SK-N-SH treated with all-trans-retinoic acid at 6 μM for 48 hours (cell line): ENCODE results near the gene CLSTN2.

Experiments
- ATAC-seq: fragments of 200-7000 bp; cut with Tn5 transposase; 3 replicates; pipeline ENCODE4 v1.9.1; 2020; ENCODE audit warnings: mild to moderate bottlenecking, moderate library complexity
- ARNTL ChIP-seq: fragments of 450-650 bp; formaldehyde crosslinking; IDR thresholded peaks from 2 replicates; pipeline ENCODE4 v1.5.0; 2020; ENCODE audit warnings: low read depth, mild to moderate bottlenecking, moderate library complexity, borderline replicate concordance
- CSDC2 ChIP-seq: fragments of 250-450 bp; sonication (Bioruptor Pico); IDR thresholded peaks from 2 replicates; pipeline ENCODE4 v1.5.0; 2020; ENCODE audit warnings: mild to moderate bottlenecking, moderate library complexity
- ESRRG ChIP-seq: fragments of 250-450 bp; sonication (Bioruptor Pico); IDR thresholded peaks from 2 replicates; pipeline ENCODE4 v1.6.1; 2021; ENCODE audit warnings: mild to moderate bottlenecking
- GLIS3 ChIP-seq: fragments of 250-450 bp; sonication (Bioruptor Pico); IDR thresholded peaks from 2 replicates; pipeline ENCODE4 v1.5.0; 2020; ENCODE audit warnings: mild to moderate bottlenecking, moderate library complexity
- ISL1 ChIP-seq: fragments of 250-450 bp; sonication (Bioruptor Pico); IDR thresholded peaks from 2 replicates; pipeline ENCODE4 v2.1.2; 2022; ENCODE audit warnings: mild to moderate bottlenecking, moderate library complexity
- OSR1 ChIP-seq: fragments of 250-450 bp; sonication (Bioruptor Pico); IDR thresholded peaks from 2 replicates; pipeline ENCODE4 v1.8.0; 2022; ENCODE audit warnings: moderate library complexity, mild to moderate bottlenecking, inconsistent platforms
- SNAI2 ChIP-seq: fragments of 250-450 bp; sonication (Bioruptor Pico); IDR thresholded peaks from 2 replicates; pipeline ENCODE4 v1.5.0; 2020; ENCODE audit warnings: mild to moderate bottlenecking, moderate library complexity
- TCF4 ChIP-seq: fragments of 250-450 bp; sonication (Bioruptor Pico); IDR thresholded peaks from 2 replicates; pipeline ENCODE4 v1.8.0; 2021; ENCODE audit warnings: mild to moderate bottlenecking, moderate library complexity, borderline replicate concordance
- TOX ChIP-seq: fragments of 250-450 bp; sonication (Bioruptor Pico); IDR thresholded peaks from 2 replicates; pipeline ENCODE4 v1.8.0; 2021; ENCODE audit warnings: mild to moderate bottlenecking, moderate library complexity, borderline replicate concordance
- ZC3H10 ChIP-seq: fragments of 250-450 bp; sonication (Bioruptor Pico); IDR thresholded peaks from 2 replicates; pipeline ENCODE4 v1.5.1; 2021; ENCODE audit warnings: mild to moderate bottlenecking, moderate library complexity
- ZFP3 ChIP-seq: fragments of 250-450 bp; sonication (Bioruptor Pico); IDR thresholded peaks from 2 replicates; pipeline ENCODE4 v1.5.0; 2020; ENCODE audit warnings: mild to moderate bottlenecking, moderate library complexity
- ZFP30 ChIP-seq: fragments of 450-650 bp; formaldehyde crosslinking; IDR thresholded peaks from 2 replicates; pipeline ENCODE4 v1.5.0; 2022; ENCODE audit warnings: mild to moderate bottlenecking, moderate library complexity
- ZNF565 ChIP-seq: fragments of 450-650 bp; formaldehyde crosslinking; conservative IDR thresholded peaks from 2 replicates; pipeline ENCODE4 v1.5.0; 2020; ENCODE audit warnings: low read depth, mild to moderate bottlenecking, moderate library complexity
- ZNF70 ChIP-seq: fragments of 450-650 bp; formaldehyde crosslinking; IDR thresholded peaks from 2 replicates; pipeline ENCODE4 v1.5.0; 2020; ENCODE audit warnings: mild to moderate bottlenecking, moderate library complexity
- ZNF8 ChIP-seq: fragments of 450-650 bp; formaldehyde crosslinking; IDR thresholded peaks from 2 replicates; pipeline ENCODE4 v1.5.0; 2020; ENCODE audit warnings: mild to moderate bottlenecking, moderate library complexity
- TF ChIP-seq, protein P1 (sequence below): fragments of 250-450 bp; sonication (Bioruptor Pico); IDR thresholded peaks from 2 replicates; pipeline ENCODE4 v1.5.0; 2020; ENCODE audit warnings: mild to moderate bottlenecking, moderate library complexity
- TF ChIP-seq, protein P2 (sequence below): fragments of 250-450 bp; sonication (Bioruptor Pico); IDR thresholded peaks from 2 replicates; pipeline ENCODE4 v1.5.1; 2021; ENCODE audit warnings: mild to moderate bottlenecking, moderate library complexity
- TF ChIP-seq, protein P3 (sequence below): fragments of 250-450 bp; sonication (Bioruptor Pico); IDR thresholded peaks from 2 replicates; pipeline ENCODE4 v1.8.0; 2021; ENCODE audit warnings: low read depth, mild to moderate bottlenecking, moderate library complexity, borderline replicate concordance
- TF ChIP-seq, protein P4 (sequence below): fragments of 250-450 bp; sonication (Bioruptor Pico); IDR thresholded peaks from 2 replicates; pipeline ENCODE4 v1.5.1; 2020; ENCODE audit warnings: low read depth, mild to moderate bottlenecking, moderate library complexity

CLSTN2 gene

DNA sequence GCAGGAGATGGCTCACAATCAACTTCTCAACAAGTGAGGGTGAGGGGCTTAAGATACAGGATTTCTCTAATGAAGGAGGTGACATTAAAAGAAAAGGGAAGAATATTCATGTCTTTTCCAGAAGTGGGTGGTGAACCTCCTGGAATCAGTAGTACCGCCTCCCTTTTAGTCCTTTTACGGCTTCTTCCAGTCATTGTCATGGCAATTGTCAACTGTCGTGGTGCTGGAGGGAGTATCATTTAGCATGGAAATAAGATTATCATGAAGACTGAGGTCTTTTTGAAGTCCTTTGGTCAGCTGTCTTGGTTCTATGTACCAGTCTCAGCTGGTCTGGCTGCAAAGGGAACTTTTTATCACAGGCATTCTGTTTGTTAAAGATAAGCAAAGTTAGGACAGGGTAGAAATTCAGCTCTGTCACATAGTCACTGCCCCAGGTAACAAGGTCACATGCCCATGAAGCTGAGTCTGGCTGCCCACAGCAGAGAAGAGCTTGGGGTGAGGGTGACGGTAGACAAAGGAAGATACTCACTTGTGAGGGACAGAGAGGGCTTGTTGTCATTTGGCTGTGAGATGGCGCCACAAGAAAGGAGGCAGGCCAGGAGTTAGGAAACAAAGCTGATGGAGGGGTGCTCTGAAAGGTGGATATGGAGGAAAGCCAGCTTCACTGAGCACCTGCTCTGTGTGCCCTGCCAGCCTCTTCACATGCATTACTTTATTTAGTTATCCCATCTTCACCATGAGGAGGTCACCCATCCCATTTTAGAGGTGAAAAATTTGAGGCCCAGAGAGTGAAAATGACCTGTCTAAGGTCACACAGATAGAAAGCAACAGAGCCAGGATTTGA is 514.6 kb downstream of the CLSTN2 start (continued):
- TF ChIP-seq CSDC2 (CRISPR knock-in tag) (no peak), OSR1 (CRISPR knock-in tag) (no peak), ZC3H10 (CRISPR knock-in tag) (no peak), ISL1 (CRISPR knock-in tag) (no peak), TOX (CRISPR knock-in tag) (no peak), SNAI2 (CRISPR knock-in tag) (no peak), ARNTL (CRISPR knock-in tag) (no peak)

DNA sequence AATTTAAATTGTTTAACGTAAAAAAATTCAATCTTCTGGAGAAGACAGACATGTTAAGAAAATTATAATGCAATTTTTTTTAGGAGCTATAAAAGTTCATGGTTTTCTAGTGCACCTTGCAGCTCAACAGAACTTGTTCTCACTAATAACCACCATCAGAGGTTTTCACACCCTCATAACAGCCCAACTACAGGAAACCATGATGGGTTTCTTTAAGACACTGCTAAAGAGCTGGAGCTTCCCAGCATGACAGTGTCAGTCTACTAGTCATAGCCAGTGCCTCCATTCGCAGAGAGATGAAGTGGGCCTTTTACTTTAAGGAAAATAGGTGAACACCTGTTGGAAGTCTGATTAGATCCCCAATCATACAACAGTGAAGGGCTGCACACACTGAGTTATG is 518.8 kb downstream of the CLSTN2 start:
- TF ChIP-seq ZFP3: no peak
- TF ChIP-seq, protein P1, sequence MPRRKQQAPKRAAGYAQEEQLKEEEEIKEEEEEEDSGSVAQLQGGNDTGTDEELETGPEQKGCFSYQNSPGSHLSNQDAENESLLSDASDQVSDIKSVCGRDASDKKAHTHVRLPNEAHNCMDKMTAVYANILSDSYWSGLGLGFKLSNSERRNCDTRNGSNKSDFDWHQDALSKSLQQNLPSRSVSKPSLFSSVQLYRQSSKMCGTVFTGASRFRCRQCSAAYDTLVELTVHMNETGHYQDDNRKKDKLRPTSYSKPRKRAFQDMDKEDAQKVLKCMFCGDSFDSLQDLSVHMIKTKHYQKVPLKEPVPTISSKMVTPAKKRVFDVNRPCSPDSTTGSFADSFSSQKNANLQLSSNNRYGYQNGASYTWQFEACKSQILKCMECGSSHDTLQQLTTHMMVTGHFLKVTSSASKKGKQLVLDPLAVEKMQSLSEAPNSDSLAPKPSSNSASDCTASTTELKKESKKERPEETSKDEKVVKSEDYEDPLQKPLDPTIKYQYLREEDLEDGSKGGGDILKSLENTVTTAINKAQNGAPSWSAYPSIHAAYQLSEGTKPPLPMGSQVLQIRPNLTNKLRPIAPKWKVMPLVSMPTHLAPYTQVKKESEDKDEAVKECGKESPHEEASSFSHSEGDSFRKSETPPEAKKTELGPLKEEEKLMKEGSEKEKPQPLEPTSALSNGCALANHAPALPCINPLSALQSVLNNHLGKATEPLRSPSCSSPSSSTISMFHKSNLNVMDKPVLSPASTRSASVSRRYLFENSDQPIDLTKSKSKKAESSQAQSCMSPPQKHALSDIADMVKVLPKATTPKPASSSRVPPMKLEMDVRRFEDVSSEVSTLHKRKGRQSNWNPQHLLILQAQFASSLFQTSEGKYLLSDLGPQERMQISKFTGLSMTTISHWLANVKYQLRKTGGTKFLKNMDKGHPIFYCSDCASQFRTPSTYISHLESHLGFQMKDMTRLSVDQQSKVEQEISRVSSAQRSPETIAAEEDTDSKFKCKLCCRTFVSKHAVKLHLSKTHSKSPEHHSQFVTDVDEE: no peak
- TF ChIP-seq ZNF70 (CRISPR knock-in tag): no peak
- no peak for TF ChIP-seq ESRRG (CRISPR knock-in tag)
- TF ChIP-seq OSR1 (CRISPR knock-in tag): no peak
- ATAC-seq: no peak

DNA sequence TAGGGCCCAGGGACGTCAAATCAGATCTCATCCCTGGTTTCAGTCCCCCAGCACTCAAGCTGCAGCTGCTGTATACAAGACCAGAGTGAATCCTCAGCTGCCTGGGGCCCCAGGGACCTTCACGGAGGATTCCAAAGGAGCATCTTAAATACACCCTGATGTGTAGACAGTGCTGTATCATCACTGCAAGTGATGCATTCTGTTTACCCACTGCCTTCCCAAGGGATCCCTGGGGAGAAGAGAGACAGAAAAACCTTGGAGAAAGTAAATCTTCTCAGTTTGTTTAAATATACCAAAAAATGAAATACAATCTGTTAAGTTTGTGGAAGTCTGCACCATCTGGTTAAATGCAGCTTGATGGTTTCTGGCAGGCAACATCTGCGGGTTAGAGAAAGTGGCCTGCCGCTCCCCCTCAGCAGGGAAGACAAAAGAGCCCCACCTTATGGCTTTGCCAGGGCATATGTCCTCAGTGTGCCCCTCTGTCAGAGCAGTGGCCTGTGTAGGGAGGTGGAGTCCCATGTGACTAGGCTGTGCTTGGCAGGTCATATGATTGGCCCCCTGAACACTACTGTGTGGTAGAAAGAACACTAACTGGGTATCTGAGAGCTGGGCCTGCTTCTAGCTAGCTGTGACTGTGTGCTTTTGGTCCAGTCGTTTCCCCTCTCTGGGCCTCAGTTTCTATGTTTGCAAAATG is 520.7 kb downstream of the CLSTN2 start:
- TF ChIP-seq ISL1 (CRISPR knock-in tag) (no peak), ZNF70 (CRISPR knock-in tag) (no peak), OSR1 (CRISPR knock-in tag) (no peak), TCF4 (CRISPR knock-in tag) (no peak), ZNF8 (CRISPR knock-in tag) (no peak), ZNF565 (CRISPR knock-in tag) (no peak), GLIS3 (no peak), ESRRG (CRISPR knock-in tag) (no peak)
- TF ChIP-seq, protein P1: no peak
- TF ChIP-seq, protein P2, sequence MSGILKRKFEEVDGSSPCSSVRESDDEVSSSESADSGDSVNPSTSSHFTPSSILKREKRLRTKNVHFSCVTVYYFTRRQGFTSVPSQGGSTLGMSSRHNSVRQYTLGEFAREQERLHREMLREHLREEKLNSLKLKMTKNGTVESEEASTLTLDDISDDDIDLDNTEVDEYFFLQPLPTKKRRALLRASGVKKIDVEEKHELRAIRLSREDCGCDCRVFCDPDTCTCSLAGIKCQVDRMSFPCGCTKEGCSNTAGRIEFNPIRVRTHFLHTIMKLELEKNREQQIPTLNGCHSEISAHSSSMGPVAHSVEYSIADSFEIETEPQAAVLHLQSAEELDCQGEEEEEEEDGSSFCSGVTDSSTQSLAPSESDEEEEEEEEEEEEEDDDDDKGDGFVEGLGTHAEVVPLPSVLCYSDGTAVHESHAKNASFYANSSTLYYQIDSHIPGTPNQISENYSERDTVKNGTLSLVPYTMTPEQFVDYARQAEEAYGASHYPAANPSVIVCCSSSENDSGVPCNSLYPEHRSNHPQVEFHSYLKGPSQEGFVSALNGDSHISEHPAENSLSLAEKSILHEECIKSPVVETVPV (CRISPR knock-in tag): no peak
- TF ChIP-seq, all 23 proteins: peak for 0
- no peak for ATAC-seq

DNA sequence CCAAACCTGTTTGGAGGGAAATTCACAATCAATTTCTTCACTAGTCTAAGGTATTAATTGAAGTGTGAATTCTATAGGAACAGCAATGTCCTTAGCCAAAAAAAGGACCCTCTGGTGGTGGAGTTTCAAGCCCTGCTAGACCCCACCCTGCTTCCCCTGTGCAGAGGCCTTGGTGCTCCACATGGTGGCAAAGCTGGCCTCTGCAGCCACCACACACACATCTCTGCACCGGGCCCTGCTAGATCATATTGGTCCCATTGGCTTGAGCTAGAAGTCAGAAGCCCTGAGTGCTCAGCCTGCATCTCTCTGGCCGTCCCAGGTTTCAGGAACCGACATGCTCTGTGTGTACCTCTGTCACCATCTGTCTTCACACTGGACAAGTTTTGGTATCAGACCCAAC is 522.0 kb downstream of the CLSTN2 start:
- TF ChIP-seq GLIS3: no peak
- TF ChIP-seq, protein P3, sequence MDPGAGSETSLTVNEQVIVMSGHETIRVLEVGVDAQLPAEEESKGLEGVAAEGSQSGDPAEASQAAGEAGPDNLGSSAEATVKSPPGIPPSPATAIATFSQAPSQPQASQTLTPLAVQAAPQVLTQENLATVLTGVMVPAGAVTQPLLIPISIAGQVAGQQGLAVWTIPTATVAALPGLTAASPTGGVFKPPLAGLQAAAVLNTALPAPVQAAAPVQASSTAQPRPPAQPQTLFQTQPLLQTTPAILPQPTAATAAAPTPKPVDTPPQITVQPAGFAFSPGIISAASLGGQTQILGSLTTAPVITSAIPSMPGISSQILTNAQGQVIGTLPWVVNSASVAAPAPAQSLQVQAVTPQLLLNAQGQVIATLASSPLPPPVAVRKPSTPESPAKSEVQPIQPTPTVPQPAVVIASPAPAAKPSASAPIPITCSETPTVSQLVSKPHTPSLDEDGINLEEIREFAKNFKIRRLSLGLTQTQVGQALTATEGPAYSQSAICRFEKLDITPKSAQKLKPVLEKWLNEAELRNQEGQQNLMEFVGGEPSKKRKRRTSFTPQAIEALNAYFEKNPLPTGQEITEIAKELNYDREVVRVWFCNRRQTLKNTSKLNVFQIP (CRISPR knock-in tag): no peak
- no peak for TF ChIP-seq OSR1 (CRISPR knock-in tag)
- no peak for TF ChIP-seq ZC3H10 (CRISPR knock-in tag)
- TF ChIP-seq ISL1 (CRISPR knock-in tag): no peak
- no peak for TF ChIP-seq ZFP30
- no peak for TF ChIP-seq ESRRG (CRISPR knock-in tag)
- TF ChIP-seq, protein P4, sequence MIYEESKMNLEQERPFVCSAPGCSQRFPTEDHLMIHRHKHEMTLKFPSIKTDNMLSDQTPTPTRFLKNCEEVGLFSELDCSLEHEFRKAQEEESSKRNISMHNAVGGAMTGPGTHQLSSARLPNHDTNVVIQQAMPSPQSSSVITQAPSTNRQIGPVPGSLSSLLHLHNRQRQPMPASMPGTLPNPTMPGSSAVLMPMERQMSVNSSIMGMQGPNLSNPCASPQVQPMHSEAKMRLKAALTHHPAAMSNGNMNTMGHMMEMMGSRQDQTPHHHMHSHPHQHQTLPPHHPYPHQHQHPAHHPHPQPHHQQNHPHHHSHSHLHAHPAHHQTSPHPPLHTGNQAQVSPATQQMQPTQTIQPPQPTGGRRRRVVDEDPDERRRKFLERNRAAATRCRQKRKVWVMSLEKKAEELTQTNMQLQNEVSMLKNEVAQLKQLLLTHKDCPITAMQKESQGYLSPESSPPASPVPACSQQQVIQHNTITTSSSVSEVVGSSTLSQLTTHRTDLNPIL (CRISPR knock-in tag): no peak
- TF ChIP-seq, all 23 proteins: peak for 0
- no peak for ATAC-seq
